Calu3 (cell line): ENCODE results near the gene KYAT1. TPM values are rescaled to one million over a fixed set of nuclear protein-coding genes. Genes with fewer than 3 reads are reported as not detected.

Experiments
- BruUV-seq: library from RNA; stranded (reverse); fragments of 400-500 nt; replicated peaks from 2 replicates; lab custom pipeline; 2021; lab: Mats Ljungman, UMichigan
- CTCF ChIA-PET: fragments of 300-600 bp; sonication (Branson Sonifier 250); formaldehyde crosslinking; loops from one replicate; lab custom pipeline; 2022; ENCODE audit warnings: antibody characterized with exemption; lab: Charles Lee
- DNase-seq: peaks from one replicate; pipeline ENCODE4 v3.0.0; 2022
- H3K27ac Mint-ChIP-seq: one replicate; pipeline ENCODE4 v1.8.0; 2022; ENCODE audit warnings: mixed read lengths; ENCODE audit not compliant: unreplicated experiment
- H3K27me3 Mint-ChIP-seq: one replicate; pipeline ENCODE4 v1.8.0; 2022; ENCODE audit warnings: mixed read lengths; ENCODE audit not compliant: unreplicated experiment
- H3K36me3 Mint-ChIP-seq: one replicate; pipeline ENCODE4 v1.8.0; 2022; ENCODE audit warnings: mild to moderate bottlenecking, moderate library complexity, mixed read lengths; ENCODE audit not compliant: insufficient read depth, unreplicated experiment
- H3K4me1 Mint-ChIP-seq: one replicate; pipeline ENCODE4 v1.8.0; 2022; ENCODE audit warnings: mild to moderate bottlenecking, low read depth, mixed read lengths; ENCODE audit not compliant: unreplicated experiment
- H3K4me3 Mint-ChIP-seq: one replicate; pipeline ENCODE4 v1.8.0; 2022; ENCODE audit warnings: mild to moderate bottlenecking, low read depth, moderate library complexity, mixed read lengths; ENCODE audit not compliant: unreplicated experiment
- H3K9me3 Mint-ChIP-seq: one replicate; pipeline ENCODE4 v1.8.0; 2022; ENCODE audit warnings: low read depth, mixed read lengths; ENCODE audit not compliant: unreplicated experiment
- CTCF ChIP-seq: fragments of 200-600 bp; IDR thresholded peaks from one replicate; pipeline ENCODE4 v1.8.0; 2022; ENCODE audit warnings: antibody characterized with exemption; ENCODE audit not compliant: unreplicated experiment
- intact Hi-C: fragments of 100-400 bp; cut with micrococcal nuclease; formaldehyde crosslinking; loops from one replicate; pipeline ENCODE4 v1.10.0; 2022; ENCODE audit not compliant: unreplicated experiment
- total RNA-seq: library from RNA; stranded (reverse); gene quantifications from 2 replicates; pipeline ENCODE4 v1.2.3, GENCODE V29; 2022

Gene KYAT1
- total RNA-seq, 1 experiment from 2014 or later, result 4.1 TPM

GRCh38 chr9:128785427-128785826 is 96.3 kb downstream of the KYAT1 start:
- intact Hi-C loops, result no loop called here
- H3K9me3 Mint-ChIP-seq, result peaks cover 3% of the 10 kb centered on the region
- no peak for TF ChIP-seq CTCF
- H3K27me3 Mint-ChIP-seq, result no peaks in the 10 kb centered on the region
- H3K4me1 Mint-ChIP-seq, result no peaks in the 10 kb centered on the region
- no TSS peak for BruUV-seq
- no peak for DNase-seq
- H3K36me3 Mint-ChIP-seq, result peaks cover 17% of the 10 kb centered on the region
- CTCF ChIA-PET, result no interaction called here
- no peak overlapping the region for H3K4me3 Mint-ChIP-seq
- no peak overlapping the region for H3K27ac Mint-ChIP-seq

Other genes with a start within 250 kb of the KYAT1 start
- 52.4 and 53.2 TPM in 2 replicates for gene DYNC2I2, start 225.1 kb downstream of the KYAT1 start, total RNA-seq
- 321 and 367 TPM in 2 replicates for gene SET, start 192.7 kb downstream of the KYAT1 start, total RNA-seq
- gene PKN3, start 179.4 kb downstream of the KYAT1 start, total RNA-seq, result 6.8 and 7.7 TPM in 2 replicates
- 35.4 and 36.5 TPM in 2 replicates for gene ZDHHC12, start 157.8 kb downstream of the KYAT1 start, total RNA-seq
- gene ZER1, start 110.0 kb downstream of the KYAT1 start, total RNA-seq, result 15.2 and 20.2 TPM in 2 replicates
- gene TBC1D13, start 94.7 kb downstream of the KYAT1 start, total RNA-seq, result 16.6 and 18.2 TPM in 2 replicates
- 15.2 and 17.5 TPM in 2 replicates for gene ENDOG, start 63.5 kb downstream of the KYAT1 start, total RNA-seq
- 35.8 and 46.8 TPM in 2 replicates for gene SPOUT1, start 52.2 kb downstream of the KYAT1 start, total RNA-seq
- gene LRRC8A, start 183 bp upstream of the KYAT1 start, total RNA-seq, result 28.7 and 29.9 TPM in 2 replicates
- 0.66 TPM in 1 of 2 replicates, not detected in the other for gene PHYHD1, start 39.0 kb upstream of the KYAT1 start, total RNA-seq
- gene DOLK, start 65.7 kb upstream of the KYAT1 start, total RNA-seq, result 14.6 and 14.7 TPM in 2 replicates
- gene NUP188, start 65.7 kb upstream of the KYAT1 start, total RNA-seq, result 34.3 and 49.6 TPM in 2 replicates
- gene SH3GLB2, start 146.4 kb upstream of the KYAT1 start, total RNA-seq, result 66.5 and 83.8 TPM in 2 replicates
- 17.8 and 21.2 TPM in 2 replicates for gene MIGA2, start 154.7 kb upstream of the KYAT1 start, total RNA-seq
- gene DOLPP1, start 199.2 kb upstream of the KYAT1 start, total RNA-seq, result 14.4 and 16.1 TPM in 2 replicates
- 7.1 and 9.2 TPM in 2 replicates for gene CRAT, start 228.8 kb upstream of the KYAT1 start, total RNA-seq
- gene PTPA, start 229.5 kb upstream of the KYAT1 start, total RNA-seq, result 76.2 and 83.3 TPM in 2 replicates